Measurements from ENCODE around the gene TNRC6A. TPM values are rescaled to one million over a fixed set of nuclear protein-coding genes. Genes with fewer than 3 reads are reported as not detected.
"Not testable (repeated sequence)": the region's sequence is repeated elsewhere in the genome, so short reads cannot be mapped to it uniquely, and the experiment has no call there.

The TNRC6A gene
- total RNA-seq, 1 experiment from 2014 or later, result 41.7 TPM

GRCh38 chr16:24784121-24784520 is 54.7 kb downstream of the TNRC6A start:
- Histone ChIP-seq H3K27me3 (ENCODE audit: control insufficient read depth, insufficient read depth, low read length) (no peaks in the 10 kb centered on the region), H3K36me3 (replicated peaks; ENCODE audit: control insufficient read depth, insufficient read depth, low read length) (peaks cover 34% of the 10 kb centered on the region), H3K4me3 (ENCODE audit: insufficient read depth, low read depth, low read length) (no peak overlapping the region)
- DNase-seq, result no peak

- Histone ChIP-seq H3K27me3 (ENCODE audit: control insufficient read depth, insufficient read depth, low read length) (no peaks in the 10 kb centered on the region), H3K4me3 (ENCODE audit: insufficient read depth, low read depth, low read length) (no peak overlapping the region), H3K36me3 (replicated peaks; ENCODE audit: control insufficient read depth, insufficient read depth, low read length) (peaks cover 49% of the 10 kb centered on the region)
- DNase-seq, result no peak
These were observed 60.4 kb downstream of the TNRC6A start for GRCh38 chr16:24789881-24790280.

GRCh38 chr16:24800586-24800985 is 71.1 kb downstream of the TNRC6A start:
- no peak overlapping the region for H3K4me3 ChIP-seq (ENCODE audit: insufficient read depth, low read depth, low read length)

GRCh38 chr16:24801761-24802302 is 72.4 kb downstream of the TNRC6A start:
- DNase-seq, result no peak
- H3K36me3 ChIP-seq (replicated peaks; ENCODE audit: control insufficient read depth, insufficient read depth, low read length), result peaks cover 77% of the 10 kb centered on the region
- no peak overlapping the region for H3K4me3 ChIP-seq (ENCODE audit: insufficient read depth, low read depth, low read length)
- no peaks in the 10 kb centered on the region for H3K27me3 ChIP-seq (ENCODE audit: control insufficient read depth, insufficient read depth, low read length)

More at GRCh38 chr16:24800586-24800985, 71.1 kb downstream of the TNRC6A start:
- Histone ChIP-seq H3K27me3 (ENCODE audit: control insufficient read depth, insufficient read depth, low read length) (no peaks in the 10 kb centered on the region), H3K36me3 (replicated peaks; ENCODE audit: control insufficient read depth, insufficient read depth, low read length) (peaks cover 75% of the 10 kb centered on the region)
- no peak for DNase-seq

GRCh38 chr16:24805484-24805883 is 76.0 kb downstream of the TNRC6A start:
- Histone ChIP-seq H3K27me3 (ENCODE audit: control insufficient read depth, insufficient read depth, low read length) (no peaks in the 10 kb centered on the region), H3K36me3 (replicated peaks; ENCODE audit: control insufficient read depth, insufficient read depth, low read length) (peaks cover 79% of the 10 kb centered on the region), H3K4me3 (ENCODE audit: insufficient read depth, low read depth, low read length) (no peak overlapping the region)
- no peak for DNase-seq

GRCh38 chr16:24807301-24807700 is 77.8 kb downstream of the TNRC6A start:
- H3K27me3 ChIP-seq (ENCODE audit: control insufficient read depth, insufficient read depth, low read length), result no peaks in the 10 kb centered on the region
- no peak for DNase-seq
- H3K36me3 ChIP-seq (replicated peaks; ENCODE audit: control insufficient read depth, insufficient read depth, low read length), result peaks cover 75% of the 10 kb centered on the region
- no peak overlapping the region for H3K4me3 ChIP-seq (ENCODE audit: insufficient read depth, low read depth, low read length)

GRCh38 chr16:24810951-24811843 is 81.7 kb downstream of the TNRC6A start:
- H3K4me3 ChIP-seq (ENCODE audit: insufficient read depth, low read depth, low read length), result no peak overlapping the region
- no peaks in the 10 kb centered on the region for H3K27me3 ChIP-seq (ENCODE audit: control insufficient read depth, insufficient read depth, low read length)
- peaks cover 67% of the 10 kb centered on the region for H3K36me3 ChIP-seq (replicated peaks; ENCODE audit: control insufficient read depth, insufficient read depth, low read length)
- DNase-seq, result no peak

- not testable (repeated sequence) for H3K4me3 ChIP-seq (ENCODE audit: insufficient read depth, low read depth, low read length); DNase-seq; H3K27me3 ChIP-seq (ENCODE audit: control insufficient read depth, insufficient read depth, low read length)
- peaks cover 60% of the 10 kb centered on the region for H3K36me3 ChIP-seq (replicated peaks; ENCODE audit: control insufficient read depth, insufficient read depth, low read length)
These were observed 83.4 kb downstream of the TNRC6A start for GRCh38 chr16:24812813-24813212.

- peaks cover 60% of the 10 kb centered on the region for H3K36me3 ChIP-seq (replicated peaks; ENCODE audit: control insufficient read depth, insufficient read depth, low read length)
- DNase-seq, result no peak
- no peak overlapping the region for H3K4me3 ChIP-seq (ENCODE audit: insufficient read depth, low read depth, low read length)
- no peaks in the 10 kb centered on the region for H3K27me3 ChIP-seq (ENCODE audit: control insufficient read depth, insufficient read depth, low read length)
These were observed 85.6 kb downstream of the TNRC6A start for GRCh38 chr16:24815021-24815420.

GRCh38 chr16:24816688-24817087 is 87.2 kb downstream of the TNRC6A start:
- peaks cover 62% of the 10 kb centered on the region for H3K36me3 ChIP-seq (replicated peaks; ENCODE audit: control insufficient read depth, insufficient read depth, low read length)
- H3K27me3 ChIP-seq (ENCODE audit: control insufficient read depth, insufficient read depth, low read length), result no peaks in the 10 kb centered on the region
- no peak for DNase-seq
- no peak overlapping the region for H3K4me3 ChIP-seq (ENCODE audit: insufficient read depth, low read depth, low read length)

GRCh38 chr16:24819462-24820040 is 90.1 kb downstream of the TNRC6A start:
- H3K27me3 ChIP-seq (ENCODE audit: control insufficient read depth, insufficient read depth, low read length), result no peaks in the 10 kb centered on the region
- no peak for DNase-seq
- peaks cover 71% of the 10 kb centered on the region for H3K36me3 ChIP-seq (replicated peaks; ENCODE audit: control insufficient read depth, insufficient read depth, low read length)
- no peak overlapping the region for H3K4me3 ChIP-seq (ENCODE audit: insufficient read depth, low read depth, low read length)

- no peaks in the 10 kb centered on the region for H3K27me3 ChIP-seq (ENCODE audit: control insufficient read depth, insufficient read depth, low read length)
- H3K36me3 ChIP-seq (replicated peaks; ENCODE audit: control insufficient read depth, insufficient read depth, low read length), result peaks cover 63% of the 10 kb centered on the region
- DNase-seq, result no peak
- no peak overlapping the region for H3K4me3 ChIP-seq (ENCODE audit: insufficient read depth, low read depth, low read length)
These were observed 91.1 kb downstream of the TNRC6A start for GRCh38 chr16:24820522-24820921.

- no peaks in the 10 kb centered on the region for H3K27me3 ChIP-seq (ENCODE audit: control insufficient read depth, insufficient read depth, low read length)
- peaks cover 61% of the 10 kb centered on the region for H3K36me3 ChIP-seq (replicated peaks; ENCODE audit: control insufficient read depth, insufficient read depth, low read length)
- DNase-seq, result no peak
- H3K4me3 ChIP-seq (ENCODE audit: insufficient read depth, low read depth, low read length), result no peak overlapping the region
These were observed 91.7 kb downstream of the TNRC6A start for GRCh38 chr16:24821129-24821528.

- Histone ChIP-seq H3K36me3 (replicated peaks; ENCODE audit: control insufficient read depth, insufficient read depth, low read length) (peaks cover 55% of the 10 kb centered on the region), H3K4me3 (ENCODE audit: insufficient read depth, low read depth, low read length) (no peak overlapping the region), H3K27me3 (ENCODE audit: control insufficient read depth, insufficient read depth, low read length) (no peaks in the 10 kb centered on the region)
- DNase-seq, result no peak
These were observed 93.1 kb downstream of the TNRC6A start for GRCh38 chr16:24822542-24822941.

GRCh38 chr16:24822974-24823373 is 93.5 kb downstream of the TNRC6A start:
- no peak overlapping the region for H3K4me3 ChIP-seq (ENCODE audit: insufficient read depth, low read depth, low read length)
- no peak for DNase-seq
- H3K27me3 ChIP-seq (ENCODE audit: control insufficient read depth, insufficient read depth, low read length), result no peaks in the 10 kb centered on the region
- peaks cover 51% of the 10 kb centered on the region for H3K36me3 ChIP-seq (replicated peaks; ENCODE audit: control insufficient read depth, insufficient read depth, low read length)

Data from H7 (cell line).